H1 (cell line): ENCODE measurements around the gene TEX29. TPM values are rescaled to one million over a fixed set of nuclear protein-coding genes. Genes with fewer than 3 reads are reported as not detected.

Experiments used
- ASH2L ChIP-seq: fragments of 200-600, 300-600 bp; sonication (generic); IDR thresholded peaks from one replicate; pipeline ENCODE4 v1.7.1; 2017; ENCODE audit warnings: low read length
- HDAC2 ChIP-seq, 2 experiments: fragments of 300-600 bp in 1 of 2; sonication (generic) in 1 of 2; IDR thresholded peaks; 2 replicates each; pipeline ENCODE4 v1.6.1; 2011 to 2012; ENCODE audit warnings: low read depth in 2 of 2, low read length in 2 of 2, mild to moderate bottlenecking in 2 of 2, moderate library complexity in 2 of 2, borderline replicate concordance in 1 of 2, inconsistent platforms in 1 of 2
- polyA plus RNA-seq, 7 experiments: library from polyadenylated mRNA; depleted of rRNA in 3 of 7; stranded (reverse) in 5 of 7; unstranded in 2 of 7; fragments of >200 nt in 5 of 7; fragments of 200-250 nt in 2 of 7; gene quantifications; 1 replicate in 5 of 7; 2 replicates in 1 of 7; 4 replicates in 1 of 7; pipeline versions ENCODE4 v1.2.1 to v1.2.3, GENCODE V29; 2011 to 2013; ENCODE audit warnings: missing spikeins in 2 of 7, mixed read lengths in 2 of 7
- total RNA-seq: library from RNA; stranded (reverse); fragmentation: NEBNext Ultra II Directional; extraction: Animal tissue kit (Norgen Biotek cat#: 25700); gene quantifications from 2 replicates; pipeline ENCODE4 v1.2.1, GENCODE V29; 2021

TEX29 gene
- total and polyA plus RNA-seq, 2 of the 8 experiments (the other 6 are each of a cell fraction or from before 2014, with no cell fraction given): 0.08 TPM; not detected in 1

GRCh38 chr13:111363121-111363520 lies 42.7 kb downstream of the TEX29 start (continued):
- TF ChIP-seq HDAC2 (IDR thresholded peaks at IDR 0.05; ENCODE audit: borderline replicate concordance in 1 of 2, low read depth in 2 of 2, low read length in 2 of 2) (no peak), ASH2L (no peak)
